ENCODE measurements around the gene KLRK1.
A peak's percentile ranks its signal among the peaks of the same experiment; 100 is the strongest.
"Not testable (repeated sequence)": the region's sequence is repeated elsewhere in the genome, so short reads cannot be mapped to it uniquely, and the experiment has no call there.

Gene KLRK1

DNA sequence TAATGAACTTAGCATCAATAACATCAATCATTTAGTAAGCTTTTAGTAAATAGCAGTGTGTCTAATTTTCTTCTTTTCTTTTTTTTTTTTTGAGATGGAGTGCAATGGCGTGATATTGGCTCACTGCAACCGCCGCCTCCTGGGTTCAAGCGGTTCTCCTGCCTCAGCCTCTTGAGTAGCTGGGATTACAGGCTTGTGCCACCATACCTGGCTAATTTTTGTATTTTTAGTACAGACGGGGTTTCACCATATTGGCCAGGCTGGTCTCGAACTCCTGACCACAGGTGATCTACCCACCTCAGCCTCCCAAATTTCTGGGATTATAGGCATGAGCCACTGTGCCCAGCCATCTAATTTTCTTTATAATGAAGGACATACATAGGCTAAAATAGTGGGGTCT lies 2.3 kb downstream of the KLRK1 start:
- not testable (repeated sequence) for DNase-seq

- DNase-seq, result no peak
Measured at GRCh38 chr12:10386857-10387256, 3.0 kb downstream of the KLRK1 start.

DNA sequence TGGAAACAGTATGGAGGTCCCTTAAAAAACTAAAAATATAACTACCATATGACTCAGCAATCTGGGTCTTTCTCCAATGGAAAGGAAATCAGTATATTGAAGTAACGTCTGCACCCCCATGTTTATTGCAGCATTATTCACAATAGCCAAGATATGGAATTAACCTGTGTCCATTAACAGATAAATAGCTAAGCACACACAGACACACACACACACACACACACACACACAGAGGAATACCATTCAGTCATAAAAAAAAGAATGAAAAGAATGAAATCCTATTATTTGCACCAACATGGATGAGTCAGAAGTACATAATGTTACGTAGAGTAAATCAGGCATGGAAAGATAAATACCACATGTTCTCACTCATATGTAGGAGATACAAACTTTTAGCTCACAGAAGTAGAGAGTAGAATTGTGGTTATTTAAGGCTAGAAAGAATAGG lies 4.7 kb downstream of the KLRK1 start:
- DNase-seq, result peak; percentile 85

DNA sequence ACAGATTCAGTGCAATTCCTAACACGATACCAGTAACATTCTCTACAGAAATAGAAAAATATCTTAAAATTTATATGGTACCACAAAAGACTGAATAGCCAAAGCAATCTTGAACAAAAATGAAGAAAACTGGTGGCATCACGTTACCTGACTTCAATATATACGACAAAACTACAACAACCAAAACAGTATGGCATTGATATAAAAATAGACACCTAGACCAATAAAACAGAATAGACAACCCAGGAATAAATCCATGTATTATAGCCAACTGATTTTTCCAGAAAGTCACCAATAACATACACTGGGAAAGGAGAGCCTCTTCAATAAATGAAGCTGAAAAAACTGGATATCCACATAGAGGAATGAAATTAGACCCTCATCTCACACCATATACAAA lies 5.7 kb downstream of the KLRK1 start:
- DNase-seq, result no peak

DNA sequence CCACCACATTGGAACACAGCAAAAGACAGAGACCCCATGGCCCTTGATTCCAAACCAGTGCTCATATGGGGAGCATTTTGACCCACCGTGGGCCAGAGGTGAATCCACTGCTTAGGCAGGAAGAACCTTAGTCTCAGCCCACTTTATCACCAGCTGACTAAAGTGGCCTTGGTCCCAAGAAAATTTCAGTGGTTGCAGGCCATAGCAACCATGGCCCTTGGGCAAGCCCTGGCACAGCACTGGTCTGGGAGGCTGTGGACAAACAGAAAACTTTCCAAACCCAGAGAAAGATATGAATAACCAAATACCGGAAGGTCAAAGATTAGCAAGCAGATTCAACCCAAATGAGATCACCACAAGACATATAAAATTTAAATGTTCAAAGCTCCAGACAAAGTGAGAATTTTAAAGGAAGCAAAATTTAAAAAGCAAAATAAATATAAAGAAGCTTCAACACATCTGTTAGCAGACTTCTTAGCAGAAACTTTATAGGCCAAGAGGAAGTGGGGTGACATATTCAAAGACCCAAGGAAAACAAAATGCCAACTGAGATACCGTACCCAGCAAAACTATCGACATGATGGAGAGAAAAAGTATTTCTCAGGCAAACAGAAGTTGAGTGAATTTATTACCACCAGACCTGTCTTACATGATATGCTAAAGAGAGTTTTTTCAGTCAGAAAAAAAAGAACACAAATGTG lies 7.8 kb downstream of the KLRK1 start:
- DNase-seq, result no peak

- not testable (repeated sequence) for DNase-seq
Measured at GRCh38 chr12:10378737-10379136, 11.1 kb downstream of the KLRK1 start.

DNA sequence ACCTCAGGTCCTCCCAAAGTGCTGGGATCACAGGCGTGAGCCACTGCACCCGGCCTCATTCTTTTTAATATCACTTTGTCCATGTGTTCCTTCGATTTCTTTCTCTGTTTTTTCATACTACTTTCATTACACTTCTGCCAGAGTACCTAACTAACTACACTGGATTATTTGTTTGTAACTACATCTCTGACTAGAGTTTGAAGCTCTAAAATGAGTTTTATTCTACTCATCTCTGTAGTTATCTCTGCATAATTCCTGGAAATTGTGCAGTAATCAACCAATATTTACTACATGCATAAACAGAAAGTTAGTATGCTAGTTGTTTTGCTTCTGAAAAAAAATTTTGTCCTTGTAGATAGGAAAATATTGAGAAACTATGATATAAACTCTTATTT lies 15.2 kb downstream of the KLRK1 start:
- DNase-seq, result no peak

GRCh38 chr12:10372559-10372958 lies 17.3 kb downstream of the KLRK1 start:
- no peak for DNase-seq

GRCh38 chr12:10371893-10372535 lies 17.8 kb downstream of the KLRK1 start:
- not testable (repeated sequence) for DNase-seq

DNA sequence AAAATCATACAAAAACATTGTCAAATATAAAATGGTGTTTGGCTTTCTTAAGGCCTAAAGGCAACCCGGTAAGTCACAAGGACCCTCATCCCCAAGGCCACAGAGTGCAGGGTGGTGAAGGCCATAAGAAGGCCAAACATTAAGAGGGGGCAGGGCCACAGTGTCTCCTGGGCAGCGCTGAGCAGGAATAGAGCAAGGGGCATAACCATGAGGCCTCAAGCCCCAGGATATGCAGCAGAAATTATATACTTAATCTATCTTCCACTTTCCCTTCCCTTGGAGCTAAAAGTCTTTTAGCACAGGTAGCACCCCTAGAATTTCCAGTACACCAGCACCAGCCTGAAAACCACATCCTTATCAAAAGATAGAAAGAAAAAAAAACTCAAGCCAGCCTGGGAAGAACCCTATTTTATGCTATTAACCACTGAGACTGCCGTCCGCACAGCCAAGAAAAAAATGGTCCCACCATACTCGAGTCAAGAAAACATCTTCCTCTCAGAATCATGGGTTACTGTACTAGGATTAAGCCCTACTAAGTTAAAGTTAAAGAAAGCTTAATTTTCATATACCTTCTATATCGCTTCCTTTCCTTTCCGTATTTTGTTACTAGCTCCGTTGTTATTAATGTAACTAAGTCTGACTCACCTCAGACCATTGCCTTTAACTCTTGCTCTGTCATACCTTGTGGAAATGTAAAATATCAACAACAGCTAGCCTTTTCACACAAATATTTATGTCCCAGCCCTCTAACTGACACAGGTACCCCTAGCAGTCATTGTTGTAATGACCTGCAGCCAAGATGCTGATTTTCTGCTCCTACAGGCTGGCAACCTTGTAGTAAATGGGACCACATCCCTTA lies 20.1 kb downstream of the KLRK1 start:
- DNase-seq, result no peak

GRCh38 chr12:10368206-10369171 lies 21.4 kb downstream of the KLRK1 start:
- DNase-seq, result no peak

DNA sequence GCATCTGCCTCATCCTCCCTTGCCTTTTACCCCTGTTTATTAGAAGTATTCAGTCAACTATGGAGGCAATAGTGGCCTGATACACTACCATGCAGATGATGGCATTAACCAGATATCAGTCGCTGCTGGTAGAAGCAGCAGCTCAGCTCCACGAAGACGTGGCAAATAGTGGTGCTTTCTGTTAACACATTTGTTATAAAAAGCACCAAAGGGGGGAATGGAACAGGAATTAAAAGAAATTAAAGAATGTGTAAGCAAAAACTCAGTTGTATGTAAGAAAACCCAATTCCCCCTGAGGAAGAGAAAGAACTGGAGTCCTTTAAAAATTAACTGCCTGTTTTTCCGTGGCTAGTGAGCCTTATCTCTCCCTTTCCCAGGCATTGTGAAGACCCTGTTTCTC lies 22.1 kb downstream of the KLRK1 start:
- not testable (repeated sequence) for DNase-seq

DNA sequence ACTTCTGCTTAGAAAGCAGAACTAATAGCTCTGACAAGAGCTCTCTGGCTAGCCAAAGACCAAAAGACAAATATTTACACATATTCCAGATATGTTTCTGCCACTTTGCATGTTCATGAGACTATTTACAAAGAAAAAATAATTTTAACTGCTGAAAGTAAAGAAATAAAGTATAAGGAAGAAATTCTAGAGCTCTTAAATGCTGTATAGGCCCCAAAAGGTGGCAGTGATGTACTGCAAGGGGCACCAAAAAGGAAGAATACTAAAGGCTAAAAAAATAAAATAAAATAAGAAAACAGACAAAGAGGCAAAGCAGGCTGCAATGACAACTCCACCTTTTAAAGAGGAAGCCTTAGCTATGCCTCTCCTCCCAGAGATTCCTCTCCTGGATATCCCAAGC lies 23.0 kb downstream of the KLRK1 start:
- peak; percentile 34 for DNase-seq

DNA sequence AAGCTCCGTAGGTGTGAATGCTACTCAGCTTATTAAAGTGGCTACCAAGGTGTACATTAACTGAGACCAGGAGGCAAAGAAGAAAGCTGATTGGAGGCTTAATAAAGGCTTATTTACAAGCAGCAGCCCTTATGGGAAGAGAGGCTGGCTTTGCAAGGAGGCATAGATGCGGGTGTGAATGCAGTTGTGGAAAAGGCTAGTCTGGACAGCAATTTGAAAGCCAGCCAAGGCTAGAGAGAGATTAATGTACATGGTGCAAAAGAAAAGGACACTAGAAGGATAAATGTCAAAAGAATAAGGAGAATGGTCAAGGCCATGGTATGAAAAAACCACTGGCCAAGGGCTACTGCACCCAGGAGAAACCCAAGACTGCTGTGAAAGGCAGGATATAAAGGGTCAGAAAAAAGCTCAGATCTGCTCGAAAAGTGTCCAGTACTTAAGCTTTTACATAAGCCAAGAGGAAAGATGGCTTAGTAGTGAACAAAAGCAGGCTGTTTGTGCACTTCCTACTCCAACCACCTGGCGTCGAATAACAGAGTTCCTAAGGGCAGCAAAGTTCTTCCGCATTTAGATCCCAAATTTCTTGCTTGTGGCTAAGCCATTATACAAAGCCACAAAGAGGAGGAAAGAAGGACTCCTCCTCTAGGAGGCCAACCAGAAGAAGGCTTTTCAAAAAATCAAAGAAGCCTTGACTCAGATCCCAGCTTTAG lies 24.0 kb downstream of the KLRK1 start:
- peak; percentile 46 for DNase-seq

DNA sequence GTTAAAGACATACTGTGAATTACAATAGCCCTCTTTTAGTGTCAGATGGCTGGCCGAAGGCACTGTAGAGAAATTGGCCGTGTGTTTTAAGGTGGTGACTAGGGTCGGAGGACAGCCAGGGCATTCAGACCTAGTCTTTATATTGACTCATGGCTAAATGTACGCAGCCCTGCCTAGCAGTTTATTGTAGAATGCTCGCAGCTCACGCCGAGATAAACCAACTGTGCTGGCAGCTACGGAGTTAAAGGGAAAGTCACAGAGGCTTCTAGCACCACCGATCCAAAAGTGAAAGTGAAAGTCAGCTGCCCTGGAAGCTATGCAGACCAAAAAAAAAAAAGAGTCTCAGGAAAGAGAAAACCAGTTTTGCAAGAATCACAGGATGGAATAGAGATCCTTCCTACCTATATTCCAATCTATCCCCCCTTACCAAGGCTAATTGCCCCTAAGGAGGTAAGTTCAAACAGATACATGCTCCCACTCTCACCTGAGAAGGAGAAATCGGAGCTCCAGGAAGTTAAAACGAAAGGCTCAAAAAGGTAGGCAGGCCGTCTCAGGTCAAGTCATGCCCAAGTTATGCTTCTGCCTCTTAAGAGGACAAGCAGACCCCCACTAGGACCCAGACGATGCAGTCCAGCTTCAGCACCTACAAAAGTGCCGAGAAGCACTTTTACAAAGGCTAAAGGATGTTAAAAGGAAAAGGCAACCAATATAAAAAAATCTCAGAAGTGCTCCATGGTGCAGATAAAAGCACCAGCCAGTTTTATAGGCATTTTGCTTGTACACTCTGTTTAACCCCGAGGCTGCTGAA lies 24.8 kb downstream of the KLRK1 start:
- DNase-seq, result peak; percentile 82

DNA sequence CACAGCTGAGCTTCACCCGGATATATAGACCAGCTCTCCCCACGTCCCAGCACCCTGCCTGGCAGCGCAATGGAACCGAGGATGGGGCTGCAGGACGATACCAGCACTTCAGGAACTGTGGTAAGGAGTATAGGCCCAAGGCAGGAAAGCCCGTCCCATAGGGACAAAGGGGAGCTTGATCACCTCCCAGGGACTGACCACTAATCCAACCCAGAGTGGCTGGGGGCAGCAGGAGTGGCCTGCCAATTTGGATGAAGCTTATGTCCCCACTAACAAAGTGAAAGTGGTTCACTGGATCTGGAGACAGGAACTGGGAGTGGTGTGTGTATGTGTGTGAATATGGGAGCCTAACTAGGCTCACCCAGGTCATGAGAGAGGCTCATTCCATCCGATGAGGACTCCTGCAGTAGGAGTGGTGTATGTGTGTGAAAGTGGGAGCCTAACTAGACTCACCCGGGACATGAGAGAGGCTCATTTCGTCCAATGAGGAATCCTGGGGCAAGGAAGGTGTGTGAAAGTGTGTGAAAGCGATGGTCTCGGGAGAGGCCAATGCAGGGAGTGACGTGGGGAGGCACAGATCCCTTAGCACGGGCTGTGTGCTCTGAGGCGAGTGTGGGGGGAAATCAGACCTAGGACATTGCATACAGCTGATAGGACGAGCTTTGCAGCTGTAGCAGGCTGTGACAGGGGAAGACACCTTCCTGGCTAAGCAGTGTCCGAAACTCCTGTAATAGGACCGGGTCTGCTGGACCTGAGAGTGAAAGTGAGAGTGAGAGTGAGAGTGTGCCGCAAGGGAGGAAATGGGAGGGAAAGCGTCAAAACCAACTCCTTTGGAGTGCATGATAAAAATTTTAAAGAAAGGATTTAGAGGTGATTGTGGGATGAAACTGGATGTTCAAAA lies 25.7 kb downstream of the KLRK1 start:
- DNase-seq, result peak; percentile 44

DNA sequence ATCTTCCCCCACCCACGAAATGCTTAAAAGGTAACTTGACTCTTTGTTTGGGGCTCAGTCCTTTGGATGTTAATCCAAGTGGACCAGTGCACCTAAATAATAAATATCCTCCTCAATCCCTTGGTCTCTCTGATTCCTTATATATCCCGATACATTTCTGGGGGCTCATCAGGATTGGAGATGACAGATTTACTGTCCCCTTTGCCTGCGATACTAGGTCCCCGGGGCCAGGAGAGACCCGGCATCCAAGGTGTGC lies 26.3 kb downstream of the KLRK1 start:
- no peak for DNase-seq

DNA sequence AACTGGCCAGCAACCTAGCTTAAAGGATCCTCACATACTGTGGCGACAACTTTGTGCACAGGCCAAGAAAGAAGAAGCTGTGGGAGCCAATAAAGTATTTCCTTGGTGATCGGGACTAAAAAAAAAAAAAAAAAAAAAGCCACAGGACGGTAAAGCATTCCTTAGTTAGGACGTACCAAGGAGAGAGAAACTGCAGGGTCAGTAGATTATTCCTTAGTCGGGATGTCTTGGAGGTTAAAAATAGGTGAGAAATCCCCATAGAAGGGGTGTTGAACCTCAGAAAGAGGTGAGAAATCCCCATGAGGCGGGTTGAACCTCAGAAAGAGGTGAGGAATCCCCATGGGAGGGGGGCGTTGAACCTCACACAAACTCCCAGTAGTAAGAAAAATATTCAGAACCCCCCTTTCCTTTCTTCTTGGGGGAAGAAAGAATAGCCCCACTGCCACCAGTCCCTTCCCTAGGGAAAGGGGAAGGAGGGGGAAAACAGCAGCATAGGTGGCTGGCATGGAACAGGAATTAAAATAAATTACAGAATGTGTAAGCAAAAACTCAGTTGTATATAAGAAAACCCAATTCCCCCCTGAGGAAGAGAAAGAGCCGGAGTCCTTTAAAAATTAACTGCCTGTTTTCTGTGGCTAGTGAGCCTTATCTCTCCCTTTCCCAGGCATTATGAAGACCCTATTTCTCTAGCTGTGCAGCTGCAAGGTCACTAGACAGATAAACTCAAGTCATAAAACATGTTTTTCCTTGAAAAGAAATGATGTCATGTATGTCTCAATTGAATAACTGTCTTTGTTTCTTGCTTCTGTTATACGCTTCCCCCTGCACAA lies 26.8 kb downstream of the KLRK1 start:
- no peak for DNase-seq

DNA sequence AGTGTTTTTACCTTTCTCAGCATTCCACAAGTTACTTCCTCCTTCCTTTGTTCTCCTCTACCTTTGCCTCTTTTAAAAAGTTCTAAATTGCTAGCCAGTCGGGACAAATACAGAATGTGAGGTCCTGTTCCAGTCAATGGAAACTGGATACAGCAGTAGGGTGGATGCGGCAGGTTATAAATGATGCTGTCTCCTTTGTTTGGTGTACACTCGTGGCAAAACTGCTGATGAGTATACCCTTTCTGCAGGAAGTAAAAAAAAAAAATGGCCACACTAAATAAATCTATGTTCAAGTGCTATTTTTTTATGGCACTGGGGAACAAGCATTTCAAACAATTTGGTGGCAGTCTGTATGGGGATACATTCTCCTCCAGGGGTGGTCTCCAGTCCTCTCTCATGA lies 27.5 kb downstream of the KLRK1 start:
- no peak for DNase-seq

Measured in fibroblast of skin of right biceps (primary cell).